ENCODE data around the gene PDIA6.

DNA sequence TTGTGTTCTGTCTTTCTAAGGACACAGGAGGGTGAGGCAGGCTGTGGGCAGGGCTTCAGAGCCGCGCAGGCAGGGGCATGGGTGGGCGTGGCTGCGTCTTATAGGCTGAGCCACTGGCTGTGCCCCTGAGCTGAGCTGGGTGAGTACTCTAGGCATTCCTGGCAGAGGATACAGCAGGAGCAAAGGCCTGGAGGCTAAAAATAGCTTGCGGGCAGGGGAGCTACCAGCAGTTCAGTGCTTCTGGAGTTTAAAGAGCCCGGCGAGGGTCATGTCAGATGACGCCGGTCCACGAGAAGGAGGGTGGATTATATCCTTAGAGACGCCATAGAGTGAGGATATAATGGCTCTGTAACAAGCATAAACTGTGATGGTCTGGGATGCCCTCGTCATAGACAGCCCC, 31.5 kb upstream of the PDIA6 start:
- TF ChIP-seq EZH2 (IDR thresholded peaks at IDR 0.05; ENCODE audit: borderline replicate concordance, low read depth, low read length, poor library complexity, severe bottlenecking), result no peak
- TF ChIP-seq, protein P1, sequence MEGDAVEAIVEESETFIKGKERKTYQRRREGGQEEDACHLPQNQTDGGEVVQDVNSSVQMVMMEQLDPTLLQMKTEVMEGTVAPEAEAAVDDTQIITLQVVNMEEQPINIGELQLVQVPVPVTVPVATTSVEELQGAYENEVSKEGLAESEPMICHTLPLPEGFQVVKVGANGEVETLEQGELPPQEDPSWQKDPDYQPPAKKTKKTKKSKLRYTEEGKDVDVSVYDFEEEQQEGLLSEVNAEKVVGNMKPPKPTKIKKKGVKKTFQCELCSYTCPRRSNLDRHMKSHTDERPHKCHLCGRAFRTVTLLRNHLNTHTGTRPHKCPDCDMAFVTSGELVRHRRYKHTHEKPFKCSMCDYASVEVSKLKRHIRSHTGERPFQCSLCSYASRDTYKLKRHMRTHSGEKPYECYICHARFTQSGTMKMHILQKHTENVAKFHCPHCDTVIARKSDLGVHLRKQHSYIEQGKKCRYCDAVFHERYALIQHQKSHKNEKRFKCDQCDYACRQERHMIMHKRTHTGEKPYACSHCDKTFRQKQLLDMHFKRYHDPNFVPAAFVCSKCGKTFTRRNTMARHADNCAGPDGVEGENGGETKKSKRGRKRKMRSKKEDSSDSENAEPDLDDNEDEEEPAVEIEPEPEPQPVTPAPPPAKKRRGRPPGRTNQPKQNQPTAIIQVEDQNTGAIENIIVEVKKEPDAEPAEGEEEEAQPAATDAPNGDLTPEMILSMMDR (conservative IDR thresholded peaks at IDR 0.05; ENCODE audit: low read depth, low read length), result no peak

All from A673 (cell line).